Measurements from ENCODE around the gene SLC25A26. TPM values are rescaled to one million over a fixed set of nuclear protein-coding genes. Genes with fewer than 3 reads are reported as not detected.

The SLC25A26 gene
- total RNA-seq: 23.3 and 30.7 TPM in 2 replicates

DNA sequence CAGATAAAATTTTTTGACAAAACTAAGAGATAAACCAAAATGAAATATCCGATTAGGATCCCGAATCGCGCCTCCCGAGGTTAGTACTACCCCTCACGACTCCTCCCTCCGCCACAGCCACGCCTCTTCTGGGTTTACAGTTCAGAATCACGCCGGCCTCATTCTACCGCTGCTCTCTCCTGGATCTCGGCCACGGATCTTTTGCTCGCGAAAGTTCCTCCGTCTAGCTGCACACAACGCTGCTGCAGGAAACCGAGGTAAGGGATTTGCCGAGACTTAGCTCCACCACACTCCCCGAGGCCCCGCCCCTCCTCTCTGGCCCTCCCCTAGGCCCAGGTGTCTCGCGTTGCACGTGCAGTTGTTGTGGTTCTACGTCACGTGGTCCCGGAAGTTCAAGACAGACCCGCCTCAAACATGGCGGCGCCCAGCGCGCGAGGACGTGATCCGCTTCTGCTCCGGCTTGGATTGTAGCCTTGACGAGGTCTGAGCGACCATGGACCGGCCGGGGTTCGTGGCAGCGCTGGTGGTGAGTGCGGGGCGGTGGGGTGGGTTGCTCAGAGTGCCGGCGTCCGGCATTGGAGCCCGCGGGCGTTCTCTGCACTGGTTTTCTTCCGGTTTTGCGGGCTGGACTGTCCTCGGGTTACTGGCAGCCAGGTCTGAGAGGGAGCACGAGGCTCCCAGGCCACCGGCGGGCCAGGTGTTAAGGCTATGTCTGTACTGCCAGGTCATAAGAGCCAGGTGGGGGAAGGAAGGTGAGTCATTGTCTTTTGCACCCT lies at the start of gene SLC25A26:
Gene SLC25A26 (plus strand): TSS at position 400 of the 776 bp plus-strand sequence. CDS start 94 bp downstream, at position 494.

Other genes with a start within 250 kb of the SLC25A26 start
- 4.3 and 6.0 TPM in 2 replicates for gene MAGI1, start 182.1 kb upstream of the SLC25A26 start, total RNA-seq

Measured in hair follicular keratinocyte (primary cell).